HepG2 (cell line): ENCODE measurements around the gene UCN. TPM values are rescaled to one million over a fixed set of nuclear protein-coding genes. Genes with fewer than 3 reads are reported as not detected.

Experiments
- ATAD3A ChIP-seq: sonication (generic); formaldehyde crosslinking; IDR thresholded peaks from 2 replicates; pipeline ENCODE4 v1.4.0; 2020; ENCODE audit warnings: missing genetic modification reagents
- ATF7 ChIP-seq, 2 experiments: fragments of 450-650 bp in 1 of 2; sonication (generic) in 1 of 2; formaldehyde crosslinking in 1 of 2; IDR thresholded peaks; 2 replicates each; pipeline versions ENCODE4 v1.4.0 to v1.6.1; 2016 to 2020; ENCODE audit warnings: antibody characterized with exemption in 1 of 2, mild to moderate bottlenecking in 1 of 2, missing genetic modification reagents in 1 of 2
- FOXA1 ChIP-seq, 2 experiments: fragments of 450-650 bp in 1 of 2; sonication (generic) in 1 of 2; formaldehyde crosslinking in 1 of 2; IDR thresholded peaks; 2 replicates each; pipeline versions ENCODE4 v1.4.0 to v1.6.1; 2016 to 2020; ENCODE audit warnings: missing genetic modification reagents in 1 of 2
- FOXJ3 ChIP-seq: sonication (generic); formaldehyde crosslinking; IDR thresholded peaks from 2 replicates; pipeline ENCODE4 v1.4.0; 2020; ENCODE audit warnings: missing genetic modification reagents, mild to moderate bottlenecking, borderline replicate concordance
- MED1 ChIP-seq: sonication (generic); formaldehyde crosslinking; IDR thresholded peaks from 2 replicates; pipeline ENCODE4 v1.4.0; 2020; ENCODE audit warnings: missing genetic modification reagents
- MED8 ChIP-seq: sonication (generic); formaldehyde crosslinking; IDR thresholded peaks from 2 replicates; pipeline ENCODE4 v1.8.1; 2023; ENCODE audit warnings: mild to moderate bottlenecking, missing genetic modification reagents; ENCODE audit not compliant: insufficient replicate concordance
- MNT ChIP-seq: fragments of 450-650 bp; IDR thresholded peaks from 2 replicates; pipeline ENCODE4 v1.6.1; 2016
- SNAPC2 ChIP-seq: sonication (generic); formaldehyde crosslinking; IDR thresholded peaks from 2 replicates; pipeline ENCODE4 v1.8.1; 2022; ENCODE audit warnings: mild to moderate bottlenecking, missing genetic modification reagents
- YEATS2 ChIP-seq: sonication (generic); formaldehyde crosslinking; IDR thresholded peaks from 2 replicates; pipeline ENCODE4 v1.4.0; 2020; ENCODE audit warnings: missing genetic modification reagents, borderline replicate concordance
- ZNF280B ChIP-seq: sonication (generic); formaldehyde crosslinking; IDR thresholded peaks from 2 replicates; pipeline ENCODE4 v1.5.0; 2020; ENCODE audit warnings: missing genetic modification reagents, mild to moderate bottlenecking, borderline replicate concordance
- ZNF614 ChIP-seq: IDR thresholded peaks from 2 replicates; pipeline ENCODE4 v1.6.1; 2018; ENCODE audit warnings: missing biosample characterization, missing genetic modification reagents, inconsistent platforms, borderline replicate concordance
- polyA plus RNA-seq, 8 experiments: library from polyadenylated mRNA; depleted of rRNA in 3 of 8; stranded (reverse) in 7 of 8; unstranded in 1 of 8; fragments of >200 nt; fragmentation: Illumina TruSeq in 4 of 8; extraction: Trizol in 4 of 8; gene quantifications; 2 replicates each; pipeline versions ENCODE4 v1.2.1 to v1.2.3, GENCODE V29; 2011 to 2016; ENCODE audit warnings: low read depth in 4 of 8, missing spikeins in 1 of 8, mixed read lengths in 1 of 8; ENCODE audit not compliant: insufficient read depth in 1 of 8
- total RNA-seq, 5 experiments: library from RNA; depleted of rRNA; stranded (reverse); fragments of >200 nt; fragmentation: Illumina TruSeq; extraction: Trizol; gene quantifications; 2 replicates each; pipeline ENCODE4 v1.2.3, GENCODE V29; 2016; ENCODE audit warnings: low read depth in 1 of 5
- TF ChIP-seq, protein P1 (sequence below), 2 experiments: sonication (generic) in 1 of 2; formaldehyde crosslinking in 1 of 2; IDR thresholded peaks; 2 replicates each; pipeline versions ENCODE4 v1.6.1 to v1.9.0; 2014 to 2022; ENCODE audit warnings: antibody characterized with exemption in 1 of 2, borderline replicate concordance in 1 of 2, inconsistent platforms in 1 of 2, low read depth in 1 of 2, missing genetic modification reagents in 1 of 2
- TF ChIP-seq, protein P2 (sequence below): sonication (generic); formaldehyde crosslinking; IDR thresholded peaks from 2 replicates; pipeline ENCODE4 v1.4.0; 2020; ENCODE audit warnings: mild to moderate bottlenecking, low read depth, missing genetic modification reagents

UCN gene
- total and polyA plus RNA-seq, 2 of the 13 experiments (the other 11 are each of a cell fraction or from before 2014, with no cell fraction given) = 1.2 to 2.3 TPM

GRCh38 chr2:27320958-27321543, 12.8 kb upstream of the UCN start (continued):
- TF ChIP-seq, protein P1, sequence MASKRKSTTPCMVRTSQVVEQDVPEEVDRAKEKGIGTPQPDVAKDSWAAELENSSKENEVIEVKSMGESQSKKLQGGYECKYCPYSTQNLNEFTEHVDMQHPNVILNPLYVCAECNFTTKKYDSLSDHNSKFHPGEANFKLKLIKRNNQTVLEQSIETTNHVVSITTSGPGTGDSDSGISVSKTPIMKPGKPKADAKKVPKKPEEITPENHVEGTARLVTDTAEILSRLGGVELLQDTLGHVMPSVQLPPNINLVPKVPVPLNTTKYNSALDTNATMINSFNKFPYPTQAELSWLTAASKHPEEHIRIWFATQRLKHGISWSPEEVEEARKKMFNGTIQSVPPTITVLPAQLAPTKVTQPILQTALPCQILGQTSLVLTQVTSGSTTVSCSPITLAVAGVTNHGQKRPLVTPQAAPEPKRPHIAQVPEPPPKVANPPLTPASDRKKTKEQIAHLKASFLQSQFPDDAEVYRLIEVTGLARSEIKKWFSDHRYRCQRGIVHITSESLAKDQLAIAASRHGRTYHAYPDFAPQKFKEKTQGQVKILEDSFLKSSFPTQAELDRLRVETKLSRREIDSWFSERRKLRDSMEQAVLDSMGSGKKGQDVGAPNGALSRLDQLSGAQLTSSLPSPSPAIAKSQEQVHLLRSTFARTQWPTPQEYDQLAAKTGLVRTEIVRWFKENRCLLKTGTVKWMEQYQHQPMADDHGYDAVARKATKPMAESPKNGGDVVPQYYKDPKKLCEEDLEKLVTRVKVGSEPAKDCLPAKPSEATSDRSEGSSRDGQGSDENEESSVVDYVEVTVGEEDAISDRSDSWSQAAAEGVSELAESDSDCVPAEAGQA (IDR thresholded peaks at IDR 0.05; ENCODE audit: low read depth) = peak; percentile 80; the same call in 1 of the 2 replicates
- TF ChIP-seq, protein P1 (CRISPR knock-in tag; IDR thresholded peaks at IDR 0.05; ENCODE audit: borderline replicate concordance) = no peak
- peak; percentile 86; the same call in 1 of the 2 replicates for TF ChIP-seq ZNF614 (CRISPR knock-in tag)
- no peak for TF ChIP-seq SNAPC2 (CRISPR knock-in tag)
- peak; percentile 86 for TF ChIP-seq ZNF280B (CRISPR knock-in tag)
- peak; percentile 92 for TF ChIP-seq MED1
- TF ChIP-seq MNT = peak; percentile 74
- peak; percentile 88; the same call in 1 of the 2 replicates for TF ChIP-seq YEATS2 (CRISPR knock-in tag)
- no peak for TF ChIP-seq ATAD3A (CRISPR knock-in tag)
- TF ChIP-seq FOXJ3 (CRISPR knock-in tag) = 0 out of 2 replicates have a peak, but pooled peaks have one; percentile 28
- TF ChIP-seq ATF7 (IDR thresholded peaks at IDR 0.05) = peak; percentile 75
- peak; percentile 91 for TF ChIP-seq ATF7 (CRISPR knock-in tag; IDR thresholded peaks at IDR 0.05)
- no peak for TF ChIP-seq FOXA1 (IDR thresholded peaks at IDR 0.05)
- no peak for TF ChIP-seq FOXA1 (CRISPR knock-in tag; IDR thresholded peaks at IDR 0.05)
- TF ChIP-seq MED8 (CRISPR knock-in tag) = no peak
- TF ChIP-seq, protein P2, sequence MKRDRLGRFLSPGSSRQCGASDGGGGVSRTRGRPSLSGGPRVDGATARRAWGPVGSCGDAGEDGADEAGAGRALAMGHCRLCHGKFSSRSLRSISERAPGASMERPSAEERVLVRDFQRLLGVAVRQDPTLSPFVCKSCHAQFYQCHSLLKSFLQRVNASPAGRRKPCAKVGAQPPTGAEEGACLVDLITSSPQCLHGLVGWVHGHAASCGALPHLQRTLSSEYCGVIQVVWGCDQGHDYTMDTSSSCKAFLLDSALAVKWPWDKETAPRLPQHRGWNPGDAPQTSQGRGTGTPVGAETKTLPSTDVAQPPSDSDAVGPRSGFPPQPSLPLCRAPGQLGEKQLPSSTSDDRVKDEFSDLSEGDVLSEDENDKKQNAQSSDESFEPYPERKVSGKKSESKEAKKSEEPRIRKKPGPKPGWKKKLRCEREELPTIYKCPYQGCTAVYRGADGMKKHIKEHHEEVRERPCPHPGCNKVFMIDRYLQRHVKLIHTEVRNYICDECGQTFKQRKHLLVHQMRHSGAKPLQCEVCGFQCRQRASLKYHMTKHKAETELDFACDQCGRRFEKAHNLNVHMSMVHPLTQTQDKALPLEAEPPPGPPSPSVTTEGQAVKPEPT (CRISPR knock-in tag) = no peak
